GM23338 (cell line): Measurements from ENCODE around the gene SLC39A8. TPM values are rescaled to one million over a fixed set of nuclear protein-coding genes. Genes with fewer than 3 reads are reported as not detected.
"Not testable (repeated sequence)": the region's sequence is repeated elsewhere in the genome, so short reads cannot be mapped to it uniquely, and the experiment has no call there.

Experiments
- ATAC-seq: fragments of 200-7000 bp; cut with Tn5 transposase; 3 replicates; pipeline ENCODE4 v1.9.1; 2020
- DNase-seq: peaks from one replicate; pipeline ENCODE4 v3.0.0-alpha.2; 2015; ENCODE audit warnings: low spot score
- H2AFZ ChIP-seq: fragments of 200-600 bp; sonication (generic); 2 replicates; pipeline ENCODE4 v1.8.0; 2016; ENCODE audit warnings: antibody characterized with exemption, mild to moderate bottlenecking, moderate library complexity
- H3F3A ChIP-seq: fragments of 200-600 bp; sonication (generic); replicated peaks from 2 replicates; pipeline ENCODE4 v1.8.0; 2017; ENCODE audit warnings: antibody characterized with exemption, mixed run types, low read depth
- H3K27ac ChIP-seq: fragments of 200-600 bp; sonication (generic); 2 replicates; pipeline ENCODE4 v1.6.1; 2016; ENCODE audit warnings: low read depth
- H3K27me3 ChIP-seq: fragments of 200-600 bp; sonication (generic); 2 replicates; pipeline ENCODE4 v1.8.0; 2016; ENCODE audit warnings: mild to moderate bottlenecking, mixed run types, moderate library complexity; ENCODE audit not compliant: insufficient read depth
- H3K36me3 ChIP-seq: fragments of 200-600 bp; sonication (generic); 2 replicates; pipeline ENCODE4 v1.8.0; 2016; ENCODE audit warnings: mild to moderate bottlenecking; ENCODE audit not compliant: insufficient read depth
- H3K4me1 ChIP-seq: fragments of 200-600 bp; sonication (generic); 2 replicates; pipeline ENCODE4 v1.8.0; 2016; ENCODE audit warnings: mild to moderate bottlenecking, moderate library complexity; ENCODE audit not compliant: insufficient read depth
- H3K4me2 ChIP-seq: fragments of 200-600 bp; sonication (generic); 2 replicates; pipeline ENCODE4 v1.7.1; 2017; ENCODE audit warnings: mixed run types
- H3K4me3 ChIP-seq: fragments of 200-600 bp; sonication (generic); 2 replicates; pipeline ENCODE4 v1.6.1; 2016; ENCODE audit warnings: mixed run types
- H3K79me2 ChIP-seq: fragments of 200-600 bp; sonication (generic); replicated peaks from 2 replicates; pipeline ENCODE4 v1.8.0; 2017; ENCODE audit warnings: mild to moderate bottlenecking; ENCODE audit not compliant: insufficient read depth
- H3K9me2 ChIP-seq: fragments of 200-600 bp; sonication (generic); 2 replicates; pipeline ENCODE4 v1.8.0; 2017; ENCODE audit not compliant: insufficient read depth
- H4K20me1 ChIP-seq: fragments of 200-600 bp; sonication (generic); replicated peaks from 2 replicates; pipeline ENCODE4 v1.8.0; 2017; ENCODE audit warnings: mild to moderate bottlenecking; ENCODE audit not compliant: insufficient read depth
- H3K27ac Mint-ChIP-seq: 2 replicates; pipeline ENCODE4 v1.8.0; 2020; ENCODE audit warnings: inconsistent platforms, mild to moderate bottlenecking, moderate library complexity, mixed read lengths
- H3K27me3 Mint-ChIP-seq: 3 replicates; pipeline ENCODE4 v1.8.0; 2022; ENCODE audit warnings: low read depth, mild to moderate bottlenecking, moderate library complexity, mixed read lengths, inconsistent platforms; ENCODE audit not compliant: insufficient read depth, poor library complexity
- H3K36me3 Mint-ChIP-seq: 3 replicates; pipeline ENCODE4 v1.8.0; 2021; ENCODE audit warnings: low read depth, mild to moderate bottlenecking, inconsistent platforms, moderate library complexity, mixed read lengths
- H3K4me1 Mint-ChIP-seq: 3 replicates; pipeline ENCODE4 v1.8.0; 2020; ENCODE audit warnings: mild to moderate bottlenecking, inconsistent platforms, mixed read lengths
- H3K4me3 Mint-ChIP-seq: 3 replicates; pipeline ENCODE4 v1.8.0; 2021; ENCODE audit warnings: moderate library complexity, mild to moderate bottlenecking, inconsistent platforms, mixed read lengths
- H3K9me3 Mint-ChIP-seq: 3 replicates; pipeline ENCODE4 v1.8.0; 2020; ENCODE audit warnings: moderate library complexity, mild to moderate bottlenecking, inconsistent platforms, mixed read lengths
- CREB1 ChIP-seq: fragments of 250-450 bp; sonication (Bioruptor Pico); IDR thresholded peaks from 2 replicates; pipeline ENCODE4 v1.5.0; 2020; ENCODE audit warnings: low read depth, mild to moderate bottlenecking, moderate library complexity
- CTCF ChIP-seq, 2 experiments: fragments of 200-600 bp in 1 of 2; sonication (generic) in 1 of 2; conservative IDR thresholded peaks; 2 replicates each; pipeline versions ENCODE4 v1.5.1 to v1.6.1; 2016 to 2017; ENCODE audit warnings: antibody characterized with exemption in 2 of 2, low read depth in 2 of 2, mild to moderate bottlenecking in 2 of 2, moderate library complexity in 1 of 2
- ETS1 ChIP-seq: IDR thresholded peaks from 2 replicates; pipeline ENCODE4 v1.6.1; 2016; ENCODE audit warnings: antibody characterized with exemption
- EZH2 ChIP-seq: fragments of 200-600 bp; sonication (generic); IDR thresholded peaks from one replicate; pipeline ENCODE4 v1.8.0; 2017; ENCODE audit warnings: antibody characterized with exemption, mild to moderate bottlenecking, low read depth; ENCODE audit not compliant: unreplicated experiment
- EZH2phosphoT487 ChIP-seq: fragments of 200-600 bp; sonication (generic); IDR thresholded peaks from one replicate; pipeline ENCODE4 v1.8.1; 2018; ENCODE audit warnings: antibody characterized with exemption; ENCODE audit not compliant: unreplicated experiment
- JUNB ChIP-seq: IDR thresholded peaks from one replicate; pipeline ENCODE4 v1.6.1; 2016; ENCODE audit warnings: antibody characterized with exemption; ENCODE audit not compliant: unreplicated experiment
- NANOG ChIP-seq: IDR thresholded peaks from 2 replicates; pipeline ENCODE4 v1.6.1; 2016; ENCODE audit warnings: antibody characterized with exemption, borderline replicate concordance
- REST ChIP-seq: IDR thresholded peaks from one replicate; pipeline ENCODE4 v1.6.1; 2018; ENCODE audit warnings: antibody characterized with exemption; ENCODE audit not compliant: unreplicated experiment
- STAT1 ChIP-seq: IDR thresholded peaks from one replicate; pipeline ENCODE4 v1.6.1; 2016; ENCODE audit warnings: antibody characterized with exemption; ENCODE audit not compliant: unreplicated experiment
- ZNF331 ChIP-seq: fragments of 250-450 bp; sonication (Bioruptor Pico); IDR thresholded peaks from 2 replicates; pipeline ENCODE4 v1.5.0; 2020; ENCODE audit warnings: low read depth, mild to moderate bottlenecking, moderate library complexity
- polyA plus RNA-seq: library from polyadenylated mRNA; unstranded; fragments of >200 nt; fragmentation: Nextera tagmentation; extraction: Ambion mirVana; gene quantifications from 2 replicates; pipeline ENCODE4 v1.2.1, GENCODE V29; 2016
- total RNA-seq: library from RNA; depleted of rRNA; stranded (reverse); fragments of >200 nt; shearing (Covaris generic); gene quantifications from 2 replicates; pipeline ENCODE4 v1.2.3, GENCODE V29; 2014

Gene SLC39A8
- total and polyA plus RNA-seq, 2 experiments from 2014 or later: 20.1 to 42.5 TPM

GRCh38 chr4:102386966-102387365 lies 41.7 kb upstream of the SLC39A8 start:
- Histone ChIP-seq H3K4me2 (no peak overlapping the region), H3K9me2 (peaks cover 3% of the 10 kb centered on the region; the same call in 1 of the 2 replicates), H3K4me1 (peaks cover 23% of the 10 kb centered on the region), H3K36me3 (no peaks in the 10 kb centered on the region), H2AFZ (no peak overlapping the region), H3K27ac (no peak overlapping the region), H4K20me1 (no peaks in the 10 kb centered on the region), H3K4me3 (no peak overlapping the region), H3K79me2 (no peaks in the 10 kb centered on the region), H3K27me3 (no peaks in the 10 kb centered on the region), H3F3A (no peaks in the 10 kb centered on the region)
- H3K36me3 Mint-ChIP-seq: peaks cover 3% of the 10 kb centered on the region
- H3K27me3 Mint-ChIP-seq: peaks cover 3% of the 10 kb centered on the region
- DNase-seq (no peak), ATAC-seq (no peak)
- H3K9me3 Mint-ChIP-seq: peaks cover 8% of the 10 kb centered on the region
- H3K27ac Mint-ChIP-seq: no peak overlapping the region
- TF ChIP-seq REST: no peak
- no peak overlapping the region for H3K4me3 Mint-ChIP-seq
- H3K4me1 Mint-ChIP-seq: peaks cover 22% of the 10 kb centered on the region

- H4K20me1 ChIP-seq, H3K9me2 ChIP-seq, H3K27ac ChIP-seq, H3K4me3 ChIP-seq, H3K27ac Mint-ChIP-seq, H2AFZ ChIP-seq, H3K4me2 ChIP-seq, H3F3A ChIP-seq, H3K27me3 Mint-ChIP-seq, H3K4me1 ChIP-seq, H3K79me2 ChIP-seq, DNase-seq, H3K27me3 ChIP-seq, ATAC-seq, H3K4me3 Mint-ChIP-seq, H3K36me3 ChIP-seq, H3K4me1 Mint-ChIP-seq: not testable (repeated sequence)
- Mint-ChIP-seq H3K36me3 (peaks cover 23% of the 10 kb centered on the region), H3K9me3 (peaks cover 38% of the 10 kb centered on the region)
Measured at GRCh38 chr4:102380253-102380652, 35.0 kb upstream of the SLC39A8 start.

GRCh38 chr4:102362922-102363432 lies 17.7 kb upstream of the SLC39A8 start:
- no peak for ATAC-seq
- Mint-ChIP-seq H3K27ac (no peak overlapping the region), H3K27me3 (no peaks in the 10 kb centered on the region)
- no peak for TF ChIP-seq EZH2
- TF ChIP-seq ETS1: no peak
- TF ChIP-seq NANOG: no peak
- no peak for TF ChIP-seq JUNB
- TF ChIP-seq STAT1: no peak
- TF ChIP-seq CTCF (conservative IDR thresholded peaks at IDR 0.05; ENCODE audit: low read depth in 2 of 2): no peak
- TF ChIP-seq CREB1 (CRISPR knock-in tag): no peak
- no peak for TF ChIP-seq EZH2phosphoT487
- TF ChIP-seq ZNF331 (CRISPR knock-in tag): no peak

More at GRCh38 chr4:102362922-102363432, 17.7 kb upstream of the SLC39A8 start:
- Histone ChIP-seq H3K27me3 (no peaks in the 10 kb centered on the region), H3K4me3 (no peak overlapping the region), H2AFZ (peak overlapping the region; percentile 84), H3K9me2 (peaks cover 3% of the 10 kb centered on the region; the same call in 1 of the 2 replicates), H3F3A (no peaks in the 10 kb centered on the region), H3K27ac (no peak overlapping the region), H3K4me2 (no peak overlapping the region), H3K36me3 (no peaks in the 10 kb centered on the region), H3K4me1 (no peaks in the 10 kb centered on the region), H3K79me2 (no peaks in the 10 kb centered on the region), H4K20me1 (no peaks in the 10 kb centered on the region)
- H3K4me1 Mint-ChIP-seq: no peaks in the 10 kb centered on the region
- H3K36me3 Mint-ChIP-seq: no peaks in the 10 kb centered on the region
- H3K9me3 Mint-ChIP-seq: no peaks in the 10 kb centered on the region; the same call in 2 of the 3 replicates
- no peak for DNase-seq
- no peak overlapping the region for H3K4me3 Mint-ChIP-seq
